GM19468 (cell line): ENCODE measurements around the gene CCT3.
"Not testable (repeated sequence)": the region's sequence is repeated elsewhere in the genome, so short reads cannot be mapped to it uniquely, and the experiment has no call there.

Experiments
- ATAC-seq: cut with Tn5 transposase; IDR thresholded peaks from one replicate; pipeline ENCODE4 v1.9.1; 2021; ENCODE audit warnings: mild to moderate bottlenecking, moderate library complexity, moderate number of reproducible peaks; ENCODE audit not compliant: unreplicated experiment; ENCODE audit errors: extremely low read depth

Gene CCT3

DNA sequence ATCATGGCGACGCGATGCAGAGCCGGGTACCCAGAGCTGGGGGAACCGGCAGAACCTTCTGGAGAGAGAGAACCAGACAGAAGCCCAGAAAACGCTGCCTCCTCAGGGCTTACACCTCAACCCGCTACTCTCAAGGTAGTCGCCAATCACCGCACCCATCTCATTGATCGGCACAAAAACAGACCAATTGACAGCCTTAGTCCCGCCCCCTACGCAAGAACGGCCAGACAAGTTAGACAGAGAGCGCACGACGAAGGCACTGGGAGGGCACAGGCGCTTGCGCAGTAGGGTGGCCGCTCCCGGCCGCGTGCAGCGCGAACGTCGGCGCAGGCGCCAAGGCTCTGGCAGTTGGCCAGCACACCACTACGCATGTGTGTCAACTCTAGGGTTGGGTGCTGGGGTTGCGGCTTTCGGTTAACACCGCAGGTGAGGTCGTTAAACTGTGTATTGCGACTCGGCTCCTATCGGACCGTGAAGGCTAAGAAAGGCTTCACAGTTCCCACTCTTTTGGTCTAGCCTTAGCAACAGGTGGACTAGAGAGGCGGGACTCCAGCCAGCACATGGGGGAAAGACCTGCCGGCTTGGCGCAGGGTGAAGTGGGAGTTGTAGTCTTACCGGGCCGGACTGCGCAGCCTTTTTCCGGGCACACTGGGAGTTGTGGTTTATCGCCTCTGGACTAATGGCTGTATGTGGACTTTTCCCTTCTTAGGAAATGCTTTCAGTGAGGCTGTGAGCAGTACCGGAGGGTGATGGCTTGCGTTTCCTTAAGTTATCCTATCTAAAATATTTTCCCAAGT, at the start of gene CCT3, which contains the start of gene TSACC:
Gene CCT3, minus strand, starts transcription at position 113 of the 797 bp plus-strand sequence. Its CDS starts 108 bp downstream, at position 5.
Gene TSACC, plus strand, starts transcription at position 347 of the 797 bp plus-strand sequence. CDS start 1,232 bp downstream, outside the sequence.
- ATAC-seq, result peak; percentile 73

DNA sequence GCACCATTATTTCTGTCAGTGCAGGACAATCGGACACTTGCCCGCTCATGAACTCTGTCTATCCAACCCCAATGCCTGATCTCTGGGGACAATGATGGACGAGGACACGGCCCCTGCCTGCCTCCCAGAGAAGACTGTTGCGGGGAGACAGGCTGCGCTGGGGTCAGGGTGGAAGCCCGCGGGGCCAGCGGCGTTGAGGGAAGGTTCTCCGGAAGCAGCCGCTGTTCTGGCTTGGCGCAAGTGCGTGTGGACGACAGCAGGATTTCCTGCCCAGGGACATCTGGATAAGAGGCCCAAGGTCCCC, 49.7 kb upstream of the CCT3 start:
- ATAC-seq, result no peak

DNA sequence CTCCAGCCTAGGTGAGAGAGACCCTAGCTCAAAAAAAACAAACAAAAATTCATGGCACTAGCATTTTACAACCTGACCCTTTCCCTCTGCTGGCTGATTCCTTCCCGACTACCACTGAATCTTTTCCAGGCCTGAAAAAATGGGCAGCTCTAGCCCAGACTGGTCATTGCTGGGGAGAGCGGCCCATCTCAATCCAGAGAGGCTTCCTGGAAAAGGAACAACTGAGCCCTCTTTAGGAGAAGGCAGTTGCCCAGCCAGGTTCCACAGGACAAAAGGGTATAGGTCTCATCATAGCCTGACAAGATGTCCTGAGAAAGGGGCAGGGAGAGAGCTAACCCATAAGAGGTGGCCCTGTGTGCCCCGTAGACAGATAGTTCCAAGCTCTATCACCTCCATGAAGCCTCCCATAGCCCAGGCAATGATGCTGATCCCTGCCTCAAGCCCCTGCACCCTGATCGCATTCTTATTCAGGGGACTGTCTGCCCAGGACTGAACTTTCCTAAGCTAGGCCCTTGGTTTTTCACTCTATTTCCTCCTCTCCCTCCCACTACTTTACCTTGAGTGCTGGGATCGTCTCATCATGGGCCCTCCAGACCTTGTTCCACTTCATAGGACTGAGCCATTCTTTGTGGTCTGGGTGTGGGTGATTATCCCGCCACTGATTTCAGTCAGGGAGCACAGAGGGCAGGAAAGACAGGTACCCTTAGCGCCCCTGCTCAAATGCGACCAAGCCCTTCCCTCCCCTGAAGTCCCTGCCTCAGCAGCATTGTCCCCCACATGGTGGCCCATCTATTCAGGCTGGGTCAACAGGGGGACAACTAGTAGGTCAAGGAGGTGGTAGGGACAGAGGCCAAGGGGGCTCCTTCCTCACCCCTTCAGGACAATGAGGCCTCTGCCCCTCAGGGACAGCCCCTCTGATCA, 49.1 kb upstream of the CCT3 start:
- no peak for ATAC-seq

DNA sequence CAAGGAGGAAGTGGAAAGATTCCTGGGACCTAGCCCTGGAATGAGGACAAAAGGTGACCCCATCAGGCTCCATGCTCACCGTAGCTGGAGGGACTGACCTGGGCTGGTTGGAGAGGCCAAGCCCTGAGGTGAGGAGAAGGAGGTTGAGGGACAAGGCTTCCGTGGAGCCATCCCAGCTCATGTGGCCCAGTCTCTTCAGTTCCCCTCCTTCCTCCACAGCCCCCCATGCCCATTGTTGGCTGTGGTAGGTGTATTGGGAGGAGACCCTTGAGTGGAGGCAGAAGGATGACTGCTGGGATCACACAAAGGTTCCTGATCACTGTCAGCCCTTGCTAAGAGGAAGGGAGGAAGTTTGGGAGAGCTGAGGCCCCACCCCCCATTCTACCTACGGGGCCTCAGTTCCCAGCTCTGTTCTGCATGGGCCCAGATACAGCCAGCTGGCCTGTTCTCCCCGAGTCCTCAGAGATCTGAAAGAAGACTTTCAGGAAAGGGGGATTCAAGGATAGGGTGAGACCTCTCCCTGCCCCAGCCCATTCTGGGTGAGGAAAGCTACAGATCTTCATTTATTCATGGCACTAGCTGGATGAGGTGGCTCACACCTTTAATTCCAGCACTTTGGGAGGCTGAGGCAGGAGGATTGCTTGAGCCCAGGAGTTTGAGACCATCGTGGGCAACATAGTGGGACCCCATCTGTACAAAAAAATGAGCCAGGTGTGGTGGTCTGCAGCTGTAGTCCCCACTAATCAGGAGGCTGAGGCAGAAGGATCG, 48.2 kb upstream of the CCT3 start:
- no peak for ATAC-seq

DNA sequence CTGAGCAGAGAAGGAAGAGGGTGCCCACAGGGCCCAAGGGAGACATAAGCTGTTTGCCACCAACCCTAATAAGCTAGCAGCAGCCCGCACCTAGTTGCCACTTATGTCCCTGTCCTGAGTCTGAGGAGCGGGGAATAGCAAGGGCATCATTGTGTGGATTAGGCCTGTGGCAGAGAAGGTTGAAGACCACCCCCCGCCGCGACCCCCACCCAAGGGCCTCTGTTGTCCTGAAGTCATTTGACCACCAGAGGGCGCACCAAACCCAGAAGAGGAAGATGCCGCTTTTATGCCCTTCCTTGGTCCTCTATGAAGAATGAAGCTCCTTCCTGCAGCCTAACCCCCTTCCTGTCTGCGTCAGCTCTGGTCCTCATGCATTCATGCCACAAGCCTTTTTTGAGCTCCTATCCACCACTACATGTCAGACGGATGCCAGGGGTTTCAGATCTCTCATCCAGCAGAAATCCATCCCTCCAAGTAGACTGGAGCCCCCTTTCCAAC, 47.5 kb upstream of the CCT3 start:
- ATAC-seq, result no peak

DNA sequence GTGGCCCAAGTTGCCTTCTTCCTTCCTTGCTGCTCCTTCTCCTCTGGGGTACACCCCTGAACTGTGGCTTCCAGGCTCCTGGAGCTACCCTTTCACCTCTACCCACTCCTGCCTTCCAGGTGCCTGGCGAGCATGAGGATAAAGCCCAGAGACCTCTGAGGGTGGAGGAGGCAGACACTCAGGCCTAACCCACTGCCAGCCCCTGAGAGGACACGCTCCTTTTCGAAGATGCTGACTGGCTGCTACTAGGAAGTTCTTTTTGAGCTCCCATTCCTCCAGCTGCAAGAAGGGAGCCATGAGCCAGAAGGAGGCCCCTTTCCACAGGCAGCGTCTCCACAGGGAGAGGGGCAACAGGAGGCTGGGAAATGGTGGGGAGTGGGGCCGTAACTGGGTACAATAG, 46.6 kb upstream of the CCT3 start:
- ATAC-seq, result no peak

DNA sequence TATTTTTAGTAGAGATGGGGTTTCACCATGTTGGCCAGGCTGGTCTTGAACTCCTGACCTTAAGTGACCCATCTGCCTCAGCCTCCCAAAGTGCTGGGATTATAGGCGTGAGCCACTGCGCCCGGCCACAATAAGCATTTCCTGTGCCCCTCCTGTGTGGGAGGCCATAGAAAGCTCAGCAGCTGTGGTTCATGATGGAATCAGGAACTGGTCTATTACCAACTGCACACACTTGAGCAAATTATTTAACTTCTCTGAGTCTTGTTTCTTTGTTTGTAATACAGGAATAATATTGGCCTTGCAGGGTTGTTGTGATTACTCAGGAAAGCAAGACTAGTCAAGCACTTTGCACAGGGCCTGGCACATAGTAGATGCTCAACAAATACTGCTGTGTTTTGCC, 45.9 kb upstream of the CCT3 start:
- no peak for ATAC-seq

DNA sequence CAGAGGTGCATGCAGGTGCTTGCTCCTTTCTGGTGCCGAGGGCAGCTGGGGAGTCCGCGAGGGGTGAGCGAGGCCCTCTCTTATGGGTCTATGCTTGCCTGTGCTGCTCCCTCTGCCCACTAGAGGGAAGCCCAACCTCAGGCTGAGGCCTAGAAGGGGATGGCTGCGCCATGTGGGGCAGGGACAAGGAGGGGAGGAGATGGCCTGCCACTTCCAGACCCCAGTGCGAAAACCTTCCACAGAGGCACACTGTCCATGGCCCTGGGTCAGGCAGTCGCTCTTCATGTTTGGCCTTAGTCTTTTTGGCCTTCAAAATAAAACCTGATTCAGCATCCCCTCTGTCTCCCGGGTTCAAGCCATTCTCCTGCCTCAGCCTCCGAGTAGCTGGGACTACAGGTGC, 44.9 kb upstream of the CCT3 start:
- ATAC-seq, result peak; percentile 58

DNA sequence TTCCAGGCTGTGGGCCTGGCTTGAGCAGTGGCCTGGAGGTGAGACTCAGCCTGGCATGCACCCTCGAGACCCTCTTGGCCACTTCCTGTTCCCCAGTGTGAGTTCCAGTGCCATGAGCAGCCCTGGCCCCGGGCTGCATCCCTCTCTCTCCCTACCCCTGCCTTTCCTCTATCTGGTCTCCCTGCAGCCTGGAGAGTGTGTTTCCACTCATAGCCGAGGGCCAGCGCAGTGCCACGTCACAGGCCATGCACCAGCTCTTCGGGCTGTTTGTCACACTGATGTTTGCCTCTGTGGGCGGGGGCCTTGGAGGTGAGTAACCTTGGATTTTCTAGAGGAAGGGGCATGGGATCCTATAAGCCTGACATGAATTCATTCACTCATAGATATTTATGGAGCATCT, 44.5 kb upstream of the CCT3 start:
- no peak for ATAC-seq

DNA sequence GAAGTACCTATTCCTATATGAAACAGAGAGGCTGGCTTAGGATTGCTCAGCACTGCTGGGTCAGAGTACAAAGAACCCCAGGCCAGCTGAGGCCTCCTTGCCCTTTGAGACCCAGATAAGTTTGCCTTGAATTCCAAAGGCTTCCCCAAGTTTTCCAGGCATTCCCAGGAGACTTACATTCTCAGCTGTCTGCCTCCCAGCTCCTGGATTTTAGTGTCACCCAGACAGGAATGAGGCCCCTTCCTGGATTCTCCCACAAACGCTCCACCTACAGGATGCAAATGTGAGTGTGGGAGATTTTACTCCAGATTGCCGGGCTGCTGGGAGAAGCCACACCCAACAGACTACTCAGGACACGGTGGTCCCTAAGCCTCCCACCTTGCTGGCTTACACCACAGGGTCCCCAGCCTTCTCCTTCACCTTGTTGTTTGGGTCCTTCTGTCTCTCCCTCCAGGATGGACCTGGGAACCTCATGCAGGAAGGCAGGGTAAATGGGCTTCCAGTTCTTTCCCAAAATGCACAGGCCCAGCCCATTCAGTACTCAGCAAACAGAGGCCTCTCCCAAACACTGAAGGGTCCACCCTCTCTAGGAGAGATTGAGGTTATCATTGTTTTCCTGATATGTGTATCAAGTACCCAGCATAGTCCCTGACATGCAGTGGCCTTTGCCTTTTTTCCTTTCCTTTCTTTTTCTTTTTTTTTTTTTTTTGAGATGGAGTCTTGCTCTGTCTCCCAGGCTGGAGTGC, 41.5 kb upstream of the CCT3 start:
- ATAC-seq, result no peak

DNA sequence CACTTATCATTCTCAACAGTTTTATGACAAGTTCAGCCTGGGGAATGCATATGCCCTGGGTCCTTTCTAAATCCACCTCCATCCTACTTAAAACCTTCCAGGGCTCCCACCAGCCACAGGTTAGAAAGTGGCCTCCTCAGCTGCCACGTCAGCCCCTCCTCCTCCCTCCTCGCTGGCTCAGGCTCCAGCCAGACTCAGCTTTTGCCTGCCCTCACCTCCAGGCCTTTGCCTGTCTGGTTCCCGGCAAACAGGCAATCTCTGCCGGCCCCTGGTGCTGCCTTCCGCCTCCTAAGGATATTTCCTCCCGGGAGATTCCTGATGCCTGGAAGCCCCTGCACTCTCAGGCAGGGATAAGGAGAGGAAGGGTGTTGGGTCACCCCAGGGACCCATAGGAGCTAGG, 40.5 kb upstream of the CCT3 start:
- no peak for ATAC-seq

DNA sequence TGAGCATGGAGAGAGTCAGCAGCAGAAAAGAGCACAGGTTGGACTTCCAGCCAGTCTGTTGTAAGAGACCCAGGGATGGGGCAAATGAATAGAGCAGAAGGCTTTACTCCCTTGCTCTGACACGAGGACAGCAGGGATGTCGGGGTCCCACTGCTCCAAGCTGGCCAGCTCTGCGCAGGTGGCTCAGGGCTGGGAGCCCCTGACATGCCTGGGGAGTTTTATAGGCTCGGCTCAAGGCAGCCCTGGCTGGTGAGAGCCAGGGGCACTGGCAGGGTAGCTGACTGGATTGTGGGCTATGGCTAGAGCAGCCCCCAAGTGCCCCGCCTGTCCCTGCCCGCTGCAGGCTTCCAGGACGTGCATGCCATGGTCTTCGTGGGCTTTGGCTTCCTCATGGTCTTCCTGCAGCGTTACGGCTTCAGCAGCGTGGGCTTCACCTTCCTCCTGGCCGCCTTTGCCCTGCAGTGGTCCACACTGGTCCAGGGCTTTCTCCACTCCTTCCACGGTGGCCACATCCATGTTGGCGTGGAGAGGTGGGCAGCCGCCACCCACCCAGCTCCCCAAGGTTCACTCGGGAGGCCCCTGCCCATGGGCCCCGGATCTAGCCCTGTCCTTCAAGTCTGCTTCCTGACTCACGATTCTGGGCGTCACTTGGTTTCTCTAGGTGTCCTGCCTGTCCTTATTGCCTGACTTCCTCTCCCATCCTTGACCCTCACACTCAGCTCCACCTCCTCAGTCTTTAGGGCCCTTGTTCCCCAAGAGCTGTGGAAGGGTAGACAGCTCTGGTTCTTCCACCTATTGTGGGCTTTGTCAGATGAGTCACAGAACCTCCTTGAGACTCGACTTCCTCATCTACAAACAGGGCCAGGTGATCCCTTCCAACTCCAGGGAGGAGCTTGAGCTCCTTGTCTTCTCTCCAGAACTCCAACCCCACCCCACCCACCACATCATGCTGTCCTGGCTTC, 39.1 kb upstream of the CCT3 start:
- ATAC-seq, result no peak

DNA sequence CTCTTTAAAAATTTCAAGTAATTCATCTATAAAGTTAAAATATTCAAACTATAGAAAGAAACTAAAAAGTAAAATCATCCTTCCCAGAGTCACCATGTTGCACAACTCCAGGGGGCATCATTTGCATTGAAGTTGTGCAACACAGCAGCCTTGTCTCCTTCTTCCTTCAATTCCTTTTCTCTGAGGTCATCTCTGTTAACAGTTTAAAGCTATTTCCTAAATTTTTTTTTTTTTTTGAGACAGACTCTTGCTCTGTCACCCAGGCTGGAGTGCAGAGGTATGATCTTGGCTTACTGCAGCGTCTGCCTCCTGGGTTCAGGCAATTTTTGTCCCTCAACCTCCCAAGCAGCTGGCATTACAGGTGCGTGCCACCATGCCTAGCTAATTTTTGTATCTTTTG, 38.1 kb upstream of the CCT3 start:
- ATAC-seq, result no peak

DNA sequence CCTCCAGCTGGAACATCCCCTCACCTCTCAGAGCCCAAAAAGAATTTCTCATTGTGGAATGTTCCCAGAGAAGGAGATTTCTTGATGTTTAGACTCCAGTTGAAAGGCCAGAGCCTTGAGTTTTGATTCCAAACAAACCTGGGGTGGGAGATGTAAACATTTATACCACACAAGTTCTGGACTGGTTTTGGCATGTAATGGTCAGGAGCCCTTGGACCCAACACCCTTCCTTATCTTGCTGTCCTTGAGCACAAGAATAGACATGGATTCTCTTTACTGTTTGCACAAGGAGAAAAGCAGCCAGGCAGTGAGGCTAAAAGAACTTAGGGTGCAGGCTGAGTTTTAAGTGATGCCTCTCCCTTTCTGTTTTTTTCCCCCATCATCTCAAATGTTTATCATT, 35.5 kb upstream of the CCT3 start:
- ATAC-seq, result no peak

DNA sequence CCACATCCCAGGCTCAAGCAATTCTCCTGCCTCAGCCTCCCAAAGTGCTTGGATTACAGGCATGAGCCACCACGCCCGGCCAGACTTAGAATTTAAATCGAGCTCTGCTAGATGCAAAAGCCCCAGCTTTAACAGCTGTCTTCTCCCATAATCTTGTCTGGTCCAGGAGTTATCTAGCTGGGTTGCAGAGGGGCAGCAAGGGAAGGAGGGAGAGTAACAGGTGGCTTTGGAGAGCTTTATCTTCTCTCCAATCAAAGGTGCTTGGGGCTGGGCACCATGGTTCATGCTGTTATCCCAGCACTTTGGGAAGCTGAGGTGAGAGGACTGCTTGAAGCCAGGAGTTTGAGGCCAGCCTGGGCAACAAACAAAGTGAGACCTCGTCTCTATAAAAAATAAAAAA, 34.8 kb upstream of the CCT3 start:
- no peak for ATAC-seq

DNA sequence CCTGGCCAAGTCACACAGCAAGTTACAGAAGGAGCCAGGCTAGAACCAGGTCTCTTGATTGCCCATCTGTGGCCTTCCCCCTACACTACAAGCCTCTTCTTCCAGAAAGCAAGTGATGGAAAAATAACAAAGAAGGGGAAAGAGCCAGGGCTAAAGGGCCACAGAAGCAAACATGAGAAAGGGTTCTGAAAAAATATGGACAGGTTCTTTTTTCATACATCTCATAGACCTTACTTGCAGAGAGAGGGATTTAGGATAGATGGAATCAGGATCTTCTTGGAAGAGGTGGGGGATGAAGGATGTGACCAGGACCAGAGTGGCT, 34.1 kb upstream of the CCT3 start:
- ATAC-seq, result no peak

DNA sequence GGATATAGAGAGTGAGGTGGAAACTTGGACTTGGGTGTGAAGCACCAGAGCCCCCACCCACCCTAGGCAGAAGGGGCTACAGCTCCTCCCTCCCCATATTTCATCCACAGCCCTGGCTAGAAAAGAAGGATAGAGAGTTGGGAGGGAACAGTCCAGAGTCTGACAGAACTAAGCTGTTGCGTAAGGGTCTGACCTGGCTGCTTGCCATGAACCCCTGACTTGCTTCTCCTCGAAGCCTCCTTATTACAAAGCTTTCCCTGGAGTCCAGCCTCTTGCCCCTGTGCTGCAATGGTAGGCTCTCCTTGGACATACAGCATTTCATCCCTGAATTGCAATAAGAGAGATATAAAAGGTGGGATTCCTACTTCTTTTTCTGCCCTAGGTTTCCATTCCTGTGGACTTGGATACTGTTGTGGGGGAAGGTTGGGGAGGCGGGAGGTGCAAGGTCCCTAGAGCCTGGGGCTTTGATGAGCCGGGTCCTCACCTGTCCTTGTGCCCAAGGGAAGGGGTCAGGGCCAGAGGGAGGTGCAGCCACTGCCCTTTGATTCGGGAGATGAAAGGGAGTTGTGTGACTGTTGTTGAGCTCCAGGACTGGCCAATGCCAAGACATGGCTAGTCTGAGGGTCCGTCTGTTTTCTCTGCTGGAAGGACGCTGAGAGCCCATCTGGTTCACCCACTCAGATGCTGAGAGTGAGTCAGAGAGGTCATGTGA, 33.6 kb upstream of the CCT3 start:
- no peak for ATAC-seq

DNA sequence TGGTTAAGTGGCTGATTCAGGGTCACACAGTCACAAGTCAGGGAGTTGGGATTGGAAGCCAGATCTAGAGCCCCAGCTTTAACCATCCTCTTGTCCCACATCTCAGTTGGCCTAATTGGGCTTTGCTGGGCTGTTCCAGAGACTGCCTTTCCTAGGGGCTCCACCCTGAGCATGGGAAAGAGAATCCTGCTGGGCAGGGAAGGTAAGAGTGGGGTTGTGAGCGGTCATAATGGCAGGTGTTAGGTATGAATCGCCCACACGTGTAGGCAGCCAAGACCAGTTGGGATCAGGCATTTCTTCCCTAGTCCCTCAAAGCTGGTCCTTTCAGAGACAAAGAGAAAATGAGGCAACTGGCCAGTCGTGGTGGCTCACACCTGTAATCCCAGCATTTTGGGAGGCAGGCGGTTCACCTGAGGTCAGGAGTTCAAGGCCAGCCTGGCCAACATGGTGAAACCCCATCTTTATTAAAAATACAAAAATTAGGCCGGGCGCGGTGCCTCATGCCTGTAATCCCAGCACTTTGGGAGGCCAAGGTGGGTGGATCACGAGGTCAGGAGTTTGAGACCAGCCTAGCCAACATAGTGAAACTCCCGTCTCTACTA, 31.7 kb upstream of the CCT3 start:
- not testable (repeated sequence) for ATAC-seq
